HG02588 (cell line): ENCODE measurements around the gene KLHL26.

ENCODE experiments used
- ATAC-seq: cut with Tn5 transposase; IDR thresholded peaks from one replicate; pipeline ENCODE4 v1.9.1; 2021; ENCODE audit warnings: mild to moderate bottlenecking, moderate library complexity; ENCODE audit not compliant: unreplicated experiment

The KLHL26 gene

DNA sequence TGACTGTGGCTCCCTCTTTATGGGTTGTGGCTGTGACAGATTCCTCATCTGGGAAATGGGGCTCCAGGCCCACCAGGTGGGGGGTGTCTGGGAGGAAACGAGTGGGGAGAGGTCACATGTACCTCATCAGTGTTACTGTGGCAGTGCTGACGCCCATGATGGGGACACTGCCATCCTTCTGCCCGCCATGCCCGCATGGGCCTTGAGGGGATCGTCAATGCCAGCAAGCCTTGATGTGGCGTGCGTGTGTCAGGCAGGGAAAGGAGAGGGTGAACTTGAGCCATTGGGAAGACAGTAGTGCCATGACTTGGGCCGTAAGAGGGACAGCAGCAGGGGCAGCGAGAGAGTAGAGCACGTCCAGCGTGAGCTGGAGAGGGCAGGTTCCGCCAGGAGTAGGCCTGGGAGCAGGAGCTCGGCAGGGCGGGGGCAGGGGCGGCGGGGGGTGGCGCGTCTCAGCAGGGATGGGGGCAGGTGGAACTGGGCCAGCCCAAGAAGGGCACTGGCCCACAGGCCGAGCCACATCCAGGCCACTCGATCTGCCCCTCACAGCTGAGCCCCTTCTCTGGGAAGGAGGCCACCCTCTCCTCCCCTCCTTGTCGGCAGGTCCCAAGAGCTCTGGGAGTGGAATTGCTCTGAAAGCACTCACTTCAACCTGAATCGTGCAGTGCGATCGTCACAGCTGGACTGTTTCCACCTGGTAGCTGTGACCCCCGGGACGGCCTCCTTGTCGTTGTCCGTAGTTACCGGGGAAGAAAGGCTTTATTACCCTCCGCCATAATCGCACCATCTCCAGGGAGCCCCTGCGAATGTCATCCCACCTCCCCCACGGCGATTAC, 9.9 kb downstream of the KLHL26 start:
- ATAC-seq = no peak

DNA sequence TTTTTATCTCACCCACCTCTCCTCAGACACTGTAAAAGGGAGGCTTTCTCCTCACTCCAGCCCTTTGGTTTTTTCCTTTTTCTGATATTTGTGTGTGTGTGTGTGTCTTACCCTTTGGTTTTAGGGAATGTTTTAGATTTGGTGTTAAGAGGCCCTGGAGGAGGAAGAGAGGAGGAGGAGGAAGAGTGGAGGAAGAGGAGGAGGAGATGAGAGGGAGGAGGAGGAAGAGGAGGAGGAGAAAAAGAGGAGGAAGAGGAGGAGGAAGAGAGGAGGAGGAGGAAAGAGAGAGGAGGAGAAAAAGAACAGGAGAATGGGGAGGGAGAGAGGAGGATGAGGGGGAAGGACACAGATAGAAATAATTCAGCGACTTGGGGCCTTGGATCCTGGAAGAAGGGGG, 10.5 kb downstream of the KLHL26 start:
- ATAC-seq = no peak

DNA sequence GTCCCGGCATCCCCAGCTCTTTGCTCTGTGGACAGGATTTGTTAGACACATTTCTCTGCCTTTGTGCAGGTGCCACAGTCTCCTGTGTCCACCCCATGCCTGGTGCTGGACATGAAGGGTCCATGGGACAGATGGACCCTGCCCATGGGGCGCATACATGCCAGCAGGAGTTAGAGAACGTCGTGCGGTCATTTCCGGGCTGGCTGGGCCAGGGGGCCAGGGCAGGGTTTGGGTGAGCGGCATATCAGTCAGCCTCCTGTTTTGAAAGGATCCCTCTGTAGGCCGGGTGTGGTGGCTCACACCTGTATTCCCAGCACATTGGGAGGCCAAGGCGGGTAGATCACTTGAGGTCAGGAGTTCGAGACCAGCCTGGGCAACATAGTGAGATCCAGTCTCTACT, 11.0 kb downstream of the KLHL26 start:
- no peak for ATAC-seq

DNA sequence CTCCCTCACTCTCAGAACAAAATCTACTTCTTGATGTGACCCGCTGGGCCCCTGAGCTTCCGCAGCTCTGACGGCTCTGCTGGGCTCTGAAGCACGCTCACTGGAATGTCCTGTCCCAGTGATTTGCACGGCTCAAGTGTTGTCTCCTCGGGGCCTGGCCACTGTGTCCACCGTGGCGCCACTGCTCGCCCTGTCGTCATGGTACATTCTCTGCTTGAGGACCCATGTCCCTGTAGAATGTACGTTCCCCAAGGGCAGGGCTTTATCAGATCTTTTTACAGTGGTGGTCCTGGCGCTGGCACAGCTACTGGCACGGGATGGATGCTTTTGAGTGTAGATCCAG, 12.1 kb downstream of the KLHL26 start:
- ATAC-seq = no peak

DNA sequence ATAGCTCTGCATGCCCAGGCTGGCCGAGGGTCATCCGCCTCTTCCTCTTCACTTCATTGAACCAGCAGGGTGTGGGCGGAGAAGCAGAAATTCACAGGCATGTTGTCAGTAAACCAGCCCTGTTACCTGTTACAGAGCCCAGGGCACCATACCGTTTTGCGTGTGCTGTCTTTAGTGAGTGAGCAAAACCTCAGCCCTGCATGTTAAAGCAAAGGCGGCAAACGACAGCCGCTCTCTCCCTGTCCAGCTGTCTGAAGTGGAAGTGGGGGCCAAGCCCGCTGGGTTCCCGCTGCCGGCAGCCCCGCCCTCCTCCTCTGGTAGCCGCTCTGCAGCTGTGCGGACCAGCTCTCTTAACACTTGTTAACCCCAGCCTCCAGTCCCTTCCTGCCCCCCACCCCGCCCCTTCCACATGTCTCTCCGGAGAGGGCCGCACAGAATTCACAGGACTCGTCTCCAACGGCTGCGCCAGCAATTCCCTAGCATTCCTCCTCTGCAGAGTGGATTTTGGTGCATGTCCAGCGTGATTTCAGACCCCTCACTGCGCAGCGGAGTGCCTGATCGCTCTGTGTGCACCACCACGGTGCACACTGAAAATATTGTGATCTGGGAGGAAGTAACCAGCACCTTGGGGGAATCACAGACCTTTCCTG, 12.7 kb downstream of the KLHL26 start:
- no peak for ATAC-seq

DNA sequence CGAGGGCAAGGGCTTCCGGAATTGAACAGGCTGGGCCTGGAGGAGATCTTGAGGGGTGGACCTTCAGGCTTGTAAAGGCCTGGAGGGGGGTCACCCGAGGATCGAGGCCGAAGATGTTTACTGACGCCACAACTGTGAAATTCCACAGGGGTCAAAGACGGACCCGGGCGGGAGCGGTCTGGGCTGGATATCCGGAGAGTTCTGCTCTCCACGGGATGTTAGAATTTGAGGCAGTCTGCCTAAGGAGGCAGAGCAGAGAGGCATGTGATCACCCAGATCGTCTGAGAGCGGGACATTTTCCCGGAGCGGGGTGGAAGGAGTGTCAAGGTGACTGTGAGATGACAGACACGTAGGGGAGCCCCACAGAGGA, 13.2 kb downstream of the KLHL26 start:
- ATAC-seq = no peak

DNA sequence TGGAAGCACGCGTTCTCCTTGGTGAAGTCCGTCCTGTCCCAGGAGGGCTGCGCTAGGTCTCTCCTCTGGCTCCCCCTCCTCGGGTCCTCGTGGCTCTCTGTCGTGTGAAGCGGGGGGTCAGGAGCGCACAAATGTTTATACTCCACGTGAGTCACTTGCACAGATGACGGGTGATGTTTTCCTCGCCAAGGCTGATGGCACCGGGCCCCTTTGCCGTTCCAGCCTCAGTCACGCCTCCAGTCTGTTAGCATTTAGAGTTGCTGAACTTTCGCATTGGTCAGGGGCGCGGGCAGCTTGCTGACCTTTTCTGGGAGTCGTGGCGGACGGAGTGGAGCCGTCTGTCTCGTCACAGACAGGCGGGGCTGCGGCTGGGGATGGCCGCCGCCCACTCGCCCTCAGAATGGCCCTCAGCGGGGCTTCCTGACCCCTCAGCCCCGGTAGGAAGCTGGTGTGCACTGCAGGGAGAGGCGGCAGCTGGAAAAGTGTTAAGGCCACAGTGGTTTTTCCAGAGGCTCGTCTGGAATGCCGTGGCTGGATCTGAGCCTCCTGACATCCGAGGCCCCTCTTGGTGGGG, 13.7 kb downstream of the KLHL26 start:
- no peak for ATAC-seq

DNA sequence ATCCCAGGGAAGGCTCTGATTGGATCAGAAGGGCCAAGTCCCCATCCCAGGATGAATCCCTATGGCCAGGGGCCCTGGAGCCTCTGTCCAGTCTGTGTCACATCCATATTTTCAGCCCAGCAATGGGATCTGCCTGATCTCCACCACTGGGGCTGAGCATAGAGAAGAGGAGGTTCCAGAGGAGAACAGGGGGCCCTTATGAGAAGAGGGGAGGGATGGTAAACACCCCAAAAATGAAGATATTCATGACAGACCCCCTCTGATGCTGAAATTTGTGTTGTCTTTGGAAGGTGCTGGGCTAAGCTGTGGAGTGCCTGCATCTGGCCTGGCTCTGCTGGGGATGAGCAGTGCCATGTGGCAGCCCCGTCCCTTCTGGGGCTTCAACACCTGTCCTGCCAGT, 14.5 kb downstream of the KLHL26 start:
- ATAC-seq = no peak

DNA sequence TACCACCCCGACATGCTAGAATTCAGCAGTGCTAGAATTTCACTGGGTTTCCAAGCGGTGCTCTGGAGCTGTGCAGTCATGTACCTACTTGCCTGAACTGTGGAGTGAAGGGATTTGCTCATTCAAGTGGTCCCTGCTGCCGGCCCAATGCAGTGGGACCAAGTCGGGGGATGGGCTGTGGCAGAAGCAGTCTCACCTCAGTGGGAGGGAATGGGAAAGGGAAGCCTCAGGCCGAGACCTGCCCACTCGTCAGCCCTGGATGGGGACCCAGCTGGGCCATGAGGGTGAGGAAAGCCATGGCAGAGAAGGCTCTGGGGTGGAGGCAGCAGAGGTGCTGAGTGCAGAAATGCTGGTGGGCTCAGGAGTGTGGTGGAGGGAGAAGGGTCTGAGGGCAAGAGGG, 14.9 kb downstream of the KLHL26 start:
- no peak for ATAC-seq

DNA sequence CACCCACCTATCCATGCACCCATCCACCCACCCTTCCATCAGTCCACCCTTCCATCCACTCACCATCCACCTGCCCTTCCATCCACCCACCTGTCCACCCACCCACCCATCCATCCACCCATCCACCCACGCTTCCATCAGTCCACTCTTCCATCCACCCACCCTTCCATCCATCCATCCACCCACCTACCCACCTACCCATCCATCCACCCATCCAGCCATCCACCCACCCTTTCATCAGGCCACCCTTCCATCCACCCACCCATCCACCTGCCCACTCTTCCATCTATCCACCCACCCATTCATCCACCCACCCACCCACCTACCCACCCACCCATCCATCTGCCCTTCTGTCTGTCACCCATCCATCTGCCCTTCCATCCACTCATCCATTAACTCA, 17.0 kb downstream of the KLHL26 start:
- no peak for ATAC-seq

DNA sequence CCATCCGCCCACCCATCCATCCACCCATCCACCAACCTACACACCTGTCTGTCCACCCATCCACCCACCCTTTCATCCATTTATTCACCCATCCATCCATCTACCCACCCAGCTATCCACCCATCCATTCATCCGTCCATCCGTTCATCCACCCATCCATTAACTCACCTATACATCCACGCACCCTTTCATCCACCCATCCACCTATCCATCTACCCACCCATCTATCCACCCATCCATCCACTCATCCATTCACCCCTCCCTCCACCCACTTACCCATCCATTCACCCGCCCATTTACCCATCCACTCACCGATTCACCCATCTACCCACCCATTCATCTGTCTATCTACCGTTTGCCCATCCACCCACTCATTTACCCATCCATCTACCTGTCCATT, 17.6 kb downstream of the KLHL26 start:
- no peak for ATAC-seq

DNA sequence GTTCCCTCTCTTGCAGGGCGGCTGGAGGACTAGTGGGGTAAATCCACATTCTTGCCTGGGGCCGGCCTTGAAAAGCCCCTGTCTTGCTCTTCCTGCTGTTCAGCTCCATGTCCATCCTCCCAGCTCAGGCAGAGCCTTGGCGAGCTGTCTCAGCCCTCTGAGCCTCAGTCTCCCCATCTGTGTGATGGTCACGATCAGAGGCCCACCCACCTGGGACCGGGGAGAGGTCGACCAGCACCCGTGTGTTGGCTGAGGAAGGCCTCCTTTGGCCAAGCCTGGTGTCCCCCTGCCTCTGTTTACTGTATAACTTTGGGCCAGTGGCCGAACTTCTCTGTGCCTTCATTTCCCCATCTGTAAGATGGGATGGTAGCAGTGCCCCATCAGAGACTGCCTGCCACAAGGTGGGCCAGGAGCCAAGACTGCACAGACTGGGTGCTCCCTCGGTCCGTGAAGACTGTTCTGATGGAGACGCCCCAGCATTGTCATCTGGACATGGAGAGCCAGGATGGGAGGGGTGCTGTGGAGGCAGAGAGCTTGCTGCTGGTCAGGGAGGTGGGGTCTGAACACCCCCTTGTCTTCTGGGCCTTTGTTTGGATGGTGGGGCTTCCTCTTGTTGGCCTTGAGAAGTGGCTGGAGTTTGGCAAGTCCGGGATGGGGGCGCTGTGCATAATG, 18.5 kb downstream of the KLHL26 start:
- ATAC-seq = no peak

DNA sequence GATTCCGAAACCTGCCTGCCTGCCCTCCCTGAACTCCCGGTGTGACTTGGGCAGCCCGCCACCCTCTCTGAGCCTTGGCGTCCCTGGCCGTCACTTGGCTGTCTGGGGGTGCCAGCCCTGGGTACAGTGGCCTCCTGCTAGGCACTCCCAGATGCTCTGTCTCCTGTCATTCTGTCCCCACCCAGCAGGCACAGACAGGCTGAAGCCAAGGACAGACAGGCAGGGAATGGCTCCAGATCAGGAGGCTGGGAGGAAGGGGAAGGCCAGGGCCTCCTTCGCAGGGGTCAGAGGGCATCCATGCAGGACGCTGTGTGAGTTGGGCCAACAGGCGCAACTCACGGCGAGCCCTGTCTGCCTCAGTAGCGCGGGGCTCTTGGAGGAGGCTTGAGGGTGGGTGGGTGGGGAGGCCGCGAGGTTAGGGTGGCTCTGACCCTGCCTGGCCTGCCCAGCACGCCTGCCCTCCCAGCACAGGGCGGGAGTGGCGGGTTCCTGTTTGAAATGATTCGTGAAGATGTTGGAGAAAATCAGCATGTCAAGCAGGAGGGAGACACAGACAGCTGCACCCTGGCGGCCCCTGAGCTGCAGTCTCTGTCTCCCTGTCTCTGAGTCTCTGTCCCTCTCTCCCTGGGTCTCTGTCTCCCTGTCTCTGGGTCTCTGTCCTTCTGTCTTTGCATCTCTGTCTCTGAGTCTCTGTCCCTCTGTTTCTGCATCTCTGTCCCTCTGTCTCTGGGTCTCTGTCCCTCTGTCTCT, 19.7 kb downstream of the KLHL26 start:
- ATAC-seq = no peak

DNA sequence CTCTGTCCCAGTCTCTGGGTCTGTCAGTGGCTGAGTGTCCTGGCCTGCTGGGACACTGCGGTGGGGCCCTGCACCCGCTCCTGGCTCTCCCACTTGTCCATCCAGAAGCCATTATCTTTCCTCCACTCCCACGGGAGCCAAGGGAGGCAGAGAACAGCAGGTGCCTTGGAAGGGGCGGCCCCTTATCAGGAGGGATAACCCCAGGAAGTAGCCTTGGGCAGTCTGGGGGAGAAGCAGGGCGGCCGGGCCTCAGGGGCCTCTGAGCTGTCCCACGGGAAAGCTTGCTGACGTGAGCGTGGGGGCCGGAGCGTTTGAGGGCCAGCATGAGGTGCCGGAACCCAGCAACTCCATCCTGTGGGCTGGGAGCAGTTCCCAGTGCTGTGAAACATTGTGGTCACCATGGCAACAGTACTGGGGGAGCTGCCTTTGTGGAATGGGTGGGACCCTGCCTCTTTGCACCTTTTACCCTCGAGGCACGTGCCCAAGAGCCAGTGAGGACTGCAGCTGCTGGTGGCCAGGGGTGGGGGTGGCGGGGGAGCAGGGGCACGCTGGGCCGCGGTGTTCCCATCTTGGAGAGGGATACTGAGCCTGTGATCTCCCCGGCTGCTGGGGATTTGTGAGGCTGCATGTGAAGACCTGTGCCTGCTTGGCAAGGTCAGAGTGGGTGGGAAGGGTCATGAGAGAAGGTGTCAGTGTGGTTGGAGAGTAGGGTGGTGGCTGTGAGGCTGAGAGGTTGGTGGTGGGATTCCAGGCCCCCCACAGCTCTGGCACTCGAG, 20.9 kb downstream of the KLHL26 start:
- no peak for ATAC-seq

DNA sequence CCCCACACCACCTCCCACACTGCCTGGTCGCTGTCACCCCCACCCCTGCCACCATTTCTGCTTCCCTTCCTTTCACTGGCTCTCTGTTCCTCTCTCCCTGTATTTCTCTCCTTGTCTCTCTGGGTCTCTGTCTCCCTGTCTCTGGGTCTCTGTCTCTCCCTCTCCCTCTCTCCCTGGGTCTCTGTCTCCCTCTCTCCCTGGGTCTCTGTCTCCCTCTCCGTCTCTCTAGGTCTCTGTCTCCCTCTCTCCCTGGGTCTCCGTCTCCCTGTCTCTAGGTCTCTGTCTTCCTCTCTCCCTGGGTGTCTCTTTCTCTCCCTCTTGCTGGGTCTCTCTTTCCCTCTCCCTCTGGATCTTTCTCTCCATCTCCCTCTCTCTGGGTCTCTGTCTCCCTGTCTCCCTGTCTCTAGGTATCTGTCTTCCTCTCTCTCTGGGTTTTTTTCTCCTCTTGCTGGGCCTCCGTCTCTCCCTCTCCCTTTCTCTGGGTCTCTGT, 21.6 kb downstream of the KLHL26 start:
- ATAC-seq = no peak

DNA sequence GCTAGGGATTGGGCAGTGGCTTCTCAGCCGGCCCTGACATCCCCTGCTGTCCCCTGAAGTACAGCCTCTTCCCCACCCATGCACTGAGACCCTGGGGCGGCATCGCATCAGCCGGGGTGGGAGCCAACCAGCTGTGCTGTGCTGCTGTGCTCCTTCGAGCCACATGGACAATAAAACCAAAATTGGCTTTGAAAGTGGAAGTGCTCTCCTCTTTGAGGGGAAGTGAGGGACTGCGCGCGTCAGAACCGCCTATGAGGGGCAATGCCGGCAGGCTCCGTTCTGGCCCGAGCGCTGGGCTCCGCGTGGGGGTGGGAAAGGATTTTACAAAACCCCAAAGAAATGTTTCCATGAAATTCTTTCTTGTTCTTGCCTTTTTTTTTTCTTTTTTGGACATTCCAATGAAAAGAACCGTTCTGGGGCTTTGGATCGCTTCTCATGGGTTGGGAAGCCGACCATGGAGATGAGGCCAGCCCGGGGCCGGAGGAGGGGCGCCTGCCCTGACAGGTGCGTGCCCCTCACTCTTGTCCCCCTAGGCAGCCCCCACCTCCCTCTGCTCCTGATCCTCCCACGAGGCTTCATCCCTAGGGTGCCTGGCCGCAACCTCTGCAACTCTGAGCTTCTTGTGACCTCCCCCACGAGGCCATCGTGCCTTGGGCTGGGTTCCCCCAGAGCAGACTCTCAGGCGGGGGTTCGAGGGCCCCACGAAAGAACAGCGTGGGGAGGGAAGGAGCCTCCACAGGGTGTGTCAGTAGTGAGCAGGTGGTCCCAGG, 22.6 kb downstream of the KLHL26 start:
- ATAC-seq = no peak

DNA sequence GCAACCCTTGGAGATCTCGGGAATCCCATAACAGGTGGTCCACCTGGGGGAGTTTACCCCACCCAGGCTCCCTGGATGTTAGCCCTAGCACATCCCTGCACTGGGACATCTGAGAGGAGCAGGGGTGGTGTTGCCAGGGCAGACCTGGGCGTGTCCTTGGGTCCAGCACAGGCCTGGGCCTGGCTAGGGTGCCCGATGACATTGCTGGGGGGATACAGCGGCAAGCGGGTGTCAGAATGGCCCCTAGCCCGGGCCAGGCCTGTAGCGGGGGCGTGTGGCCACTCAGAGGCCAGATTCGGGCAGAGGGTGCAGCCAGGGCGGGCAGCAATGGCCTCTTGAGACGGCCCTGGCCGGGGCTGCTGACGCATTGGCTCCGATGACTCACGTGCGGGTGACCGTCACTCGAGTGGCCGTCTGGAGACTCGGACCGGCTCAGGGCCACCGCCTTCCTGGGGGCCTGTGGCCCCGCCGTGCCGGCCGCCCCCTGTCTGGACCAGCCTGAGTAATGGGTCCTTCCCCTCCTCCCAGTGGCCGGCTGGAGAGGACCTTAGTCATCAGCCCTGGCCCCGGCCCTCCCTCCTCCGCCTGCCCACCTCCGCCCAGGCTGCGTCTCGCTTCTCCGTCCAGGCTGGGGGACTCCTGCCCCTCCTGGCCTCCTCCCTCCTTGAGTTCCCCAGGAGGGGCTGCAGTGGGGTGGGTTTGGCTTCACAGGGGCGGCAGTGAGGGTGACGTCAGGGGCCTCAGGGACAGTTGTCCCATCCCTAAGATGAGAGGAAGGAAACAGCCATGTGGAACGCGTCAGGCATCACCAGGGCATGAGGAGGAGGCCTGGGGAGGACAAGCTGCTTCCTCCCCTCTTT, 23.5 kb downstream of the KLHL26 start:
- no peak for ATAC-seq

DNA sequence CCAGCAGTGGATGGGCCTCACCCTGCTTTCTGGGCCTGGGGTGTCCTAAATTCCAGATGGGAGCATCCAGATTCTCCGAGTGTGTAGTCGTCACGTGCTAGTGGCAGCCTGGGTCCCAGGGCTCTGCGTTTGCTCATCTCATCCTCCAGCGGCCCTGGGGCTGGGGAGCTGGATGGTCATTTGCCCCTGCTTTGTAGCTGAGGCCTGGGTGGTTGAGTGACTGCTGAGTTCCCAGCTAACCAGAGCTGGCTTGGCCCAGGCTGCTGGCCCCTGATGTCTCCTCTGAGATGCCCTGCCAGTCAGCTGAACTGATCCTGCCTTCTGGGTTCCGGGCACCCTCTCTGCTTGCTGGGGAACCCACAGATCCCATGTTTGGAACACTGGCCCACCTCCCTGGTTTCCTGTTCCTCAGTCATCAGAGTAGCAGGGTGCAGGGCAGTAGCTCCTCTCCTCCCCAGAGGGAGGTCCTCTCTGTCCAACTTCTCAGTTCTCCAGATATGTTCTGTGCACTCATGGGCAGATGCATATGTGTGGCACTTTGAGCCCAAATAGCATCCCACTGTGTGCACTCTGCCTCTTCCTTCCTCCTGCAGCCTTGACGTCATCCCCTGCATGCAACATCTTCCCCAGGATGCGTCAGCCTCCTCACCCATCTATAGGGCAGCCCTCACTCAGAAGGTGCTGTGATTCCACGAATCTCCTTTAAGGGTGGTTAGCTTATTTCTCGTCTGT, 24.3 kb downstream of the KLHL26 start:
- ATAC-seq = no peak
